Myocyte (in vitro differentiated cells): ENCODE data around the gene ATF7IP. TPM values are rescaled to one million over a fixed set of nuclear protein-coding genes. Genes with fewer than 3 reads are reported as not detected.
"Not testable (repeated sequence)": the region's sequence is repeated elsewhere in the genome, so short reads cannot be mapped to it uniquely, and the experiment has no call there.

Experiments used
- DNase-seq: peaks from one replicate; pipeline ENCODE4 v3.0.0-alpha.2; 2012; ENCODE audit warnings: low read depth
- total RNA-seq: library from RNA; depleted of rRNA; stranded (reverse); fragments of >200 nt; gene quantifications from 2 replicates; pipeline ENCODE4 v1.2.3, GENCODE V29; 2014

The ATF7IP gene
- total RNA-seq, 1 donor from 2014 or later = 45.9 TPM

DNA sequence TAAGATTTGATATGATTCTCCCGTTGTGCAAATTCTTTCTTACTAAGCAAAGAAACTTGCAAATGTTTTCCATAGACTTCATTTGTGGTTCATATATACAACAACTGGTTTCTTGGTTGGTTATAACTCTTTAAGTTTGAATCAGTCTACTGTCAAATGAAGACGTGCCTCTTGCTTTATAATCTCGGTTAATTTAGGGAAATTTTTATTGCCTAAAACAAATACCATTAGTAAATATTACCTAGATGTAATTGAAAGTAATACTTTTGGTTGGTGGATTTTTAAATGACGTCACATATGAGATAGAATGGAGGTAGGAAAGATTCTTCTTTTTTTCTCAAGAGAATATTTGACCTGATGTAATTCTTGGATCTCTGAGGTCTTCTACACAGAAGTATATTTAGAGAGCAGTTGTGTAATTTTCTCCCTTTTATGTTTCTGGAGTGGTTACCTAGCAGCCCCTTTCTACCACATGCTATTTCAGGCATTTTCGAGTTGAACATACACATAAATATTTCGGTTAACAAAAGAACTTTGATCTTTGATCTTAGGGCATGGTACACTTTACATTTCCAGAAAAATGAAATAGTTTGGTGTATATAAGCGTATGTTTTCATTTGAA, 1.7 kb downstream of the ATF7IP start:
- peak; percentile 40 for DNase-seq

DNA sequence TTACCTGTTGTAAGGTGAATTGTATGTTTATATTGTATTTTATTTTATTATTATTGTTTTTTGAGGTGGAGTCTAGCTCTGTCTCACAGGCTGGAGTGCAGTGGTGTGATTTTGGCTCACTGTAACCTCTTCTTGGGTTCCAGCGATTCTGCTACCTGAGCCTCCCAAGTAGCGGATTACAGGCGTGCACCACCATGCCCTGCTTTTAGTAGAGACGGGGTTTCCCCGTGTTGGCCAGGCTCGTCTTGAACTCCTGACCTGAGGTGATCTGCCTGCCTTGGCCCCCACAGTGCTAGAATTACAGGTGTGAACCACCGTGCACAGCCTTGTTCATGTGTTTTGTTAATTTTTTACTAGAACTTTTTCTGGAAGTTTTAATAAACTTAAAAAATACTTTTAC, 3.8 kb downstream of the ATF7IP start:
- no peak for DNase-seq

DNA sequence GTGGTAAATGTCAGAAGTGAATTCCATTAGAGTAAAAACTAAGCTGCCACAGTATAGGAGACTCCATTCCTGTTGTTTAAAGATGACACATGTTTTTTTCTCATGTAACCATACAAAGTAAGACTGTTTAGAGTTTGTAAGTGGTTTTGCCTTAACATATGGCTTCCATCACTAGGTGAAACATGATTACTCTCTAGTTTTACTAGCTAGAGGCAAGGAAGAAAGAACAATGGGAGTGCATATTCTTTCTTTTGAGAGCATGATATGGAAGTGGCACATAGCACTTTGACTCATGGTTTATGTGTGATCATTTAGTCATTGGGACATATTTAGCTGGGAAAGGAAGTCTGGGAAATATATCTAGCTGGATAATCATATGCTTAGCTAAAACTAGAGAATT, 7.7 kb downstream of the ATF7IP start:
- peak; percentile 29 for DNase-seq

- DNase-seq = no peak
These were observed 14.0 kb downstream of the ATF7IP start for GRCh38 chr12:14379508-14379907.

- DNase-seq = peak; percentile 93
These were observed 19.5 kb downstream of the ATF7IP start for GRCh38 chr12:14384783-14385638.

DNA sequence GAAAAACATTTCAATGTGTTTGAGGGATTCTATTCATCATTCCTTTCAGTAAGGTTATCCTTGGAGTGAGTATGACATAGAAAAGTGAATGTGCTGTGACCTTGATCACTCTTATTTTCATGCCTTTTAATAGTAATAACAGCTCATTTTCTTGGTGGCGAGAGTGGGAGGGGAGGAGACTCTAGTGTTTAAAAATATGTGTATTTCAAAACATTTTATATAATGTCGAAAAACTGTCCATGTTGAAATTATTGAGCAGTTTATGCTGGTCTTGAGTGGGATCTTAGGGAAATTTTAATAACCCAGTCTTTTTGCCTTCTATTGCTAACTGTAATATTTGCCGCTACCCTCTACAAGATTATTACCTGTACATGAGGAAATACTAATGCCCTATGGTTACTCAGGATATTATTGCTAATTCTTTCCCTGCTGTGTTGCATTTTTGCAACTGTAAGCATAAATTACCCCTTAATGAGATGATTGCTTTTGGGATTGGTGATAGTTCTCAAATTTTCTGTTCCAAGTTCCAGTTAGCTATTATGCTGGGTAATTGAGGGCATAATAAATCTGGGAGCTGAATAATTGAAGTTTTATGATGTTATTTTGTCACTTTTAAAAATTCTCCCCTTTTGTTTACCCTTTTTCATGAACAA, 21.9 kb downstream of the ATF7IP start:
- no peak for DNase-seq

DNA sequence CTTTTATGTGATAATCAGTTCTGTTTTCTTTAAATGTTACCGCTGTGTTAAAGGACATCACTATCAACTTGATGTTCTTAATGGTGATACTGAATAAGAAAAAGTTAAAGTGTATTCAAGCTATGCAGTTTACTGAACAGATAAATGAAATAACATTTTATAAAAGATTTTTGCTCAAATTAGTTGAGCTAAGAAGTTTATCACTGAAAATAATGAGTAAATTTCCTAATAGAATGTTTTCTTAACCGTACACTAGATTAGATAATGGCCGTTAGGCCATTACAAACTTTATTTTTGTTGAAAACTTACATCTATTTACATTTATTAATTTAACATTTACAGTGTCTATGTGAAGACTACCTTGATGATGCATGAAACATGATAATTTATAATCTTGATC, 25.0 kb downstream of the ATF7IP start:
- DNase-seq = no peak

DNA sequence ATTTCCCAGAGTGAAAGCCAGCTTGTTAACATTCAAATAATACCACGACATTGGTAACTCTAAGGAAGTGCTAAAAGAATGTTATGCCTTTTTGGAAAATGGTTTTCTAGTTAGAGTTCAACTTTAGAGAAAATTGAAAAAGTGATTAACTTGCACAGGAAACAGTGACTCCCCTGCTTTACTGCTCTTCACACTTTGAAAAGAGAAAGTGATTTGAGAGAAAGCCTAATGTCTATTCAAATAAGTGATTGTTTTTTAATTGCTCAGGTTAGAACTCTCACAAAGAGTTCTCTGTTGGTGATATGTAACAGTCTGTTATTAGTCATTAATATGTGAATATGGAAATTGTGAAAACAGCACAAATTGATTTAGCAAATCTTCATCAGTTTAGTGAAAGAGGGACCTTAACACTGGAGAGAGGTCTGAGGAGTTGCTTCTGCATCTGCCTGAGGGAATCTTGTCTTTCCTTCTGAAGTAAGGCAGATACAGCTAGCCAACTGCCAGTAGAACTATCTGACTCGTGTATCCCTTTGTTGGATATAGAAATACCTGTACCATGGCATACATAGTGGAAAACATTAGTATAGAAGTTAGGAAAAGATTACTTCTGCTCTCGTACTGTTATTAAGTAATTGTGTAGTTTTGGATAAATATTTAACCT, 25.5 kb downstream of the ATF7IP start:
- no peak for DNase-seq

DNA sequence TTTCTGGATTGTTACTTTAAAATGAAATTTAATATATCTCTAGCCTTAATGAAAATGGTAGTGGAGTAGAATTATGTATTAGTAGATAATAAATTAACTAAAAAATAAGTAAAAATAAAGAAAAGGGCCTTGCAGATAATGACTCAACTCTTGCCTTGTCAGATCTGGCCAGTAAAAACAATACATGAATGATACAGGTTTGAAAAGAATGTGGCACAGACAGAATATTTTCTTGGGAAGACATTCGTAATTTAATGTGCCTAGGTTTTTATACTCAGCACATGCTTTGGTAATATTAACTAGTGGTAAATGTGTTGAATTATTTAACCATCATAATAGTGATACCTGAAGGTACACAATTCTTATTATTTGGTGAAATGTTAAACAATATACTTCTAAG, 28.3 kb downstream of the ATF7IP start:
- DNase-seq = no peak

GRCh38 chr12:14394317-14395073, 29.0 kb downstream of the ATF7IP start:
- DNase-seq = peak; percentile 56

GRCh38 chr12:14395074-14395778, 29.7 kb downstream of the ATF7IP start:
- no peak for DNase-seq

GRCh38 chr12:14396071-14396470, 30.6 kb downstream of the ATF7IP start:
- no peak for DNase-seq

- no peak for DNase-seq
These were observed 34.4 kb downstream of the ATF7IP start for GRCh38 chr12:14399871-14400270.

GRCh38 chr12:14400599-14400998, 35.1 kb downstream of the ATF7IP start:
- no peak for DNase-seq

DNA sequence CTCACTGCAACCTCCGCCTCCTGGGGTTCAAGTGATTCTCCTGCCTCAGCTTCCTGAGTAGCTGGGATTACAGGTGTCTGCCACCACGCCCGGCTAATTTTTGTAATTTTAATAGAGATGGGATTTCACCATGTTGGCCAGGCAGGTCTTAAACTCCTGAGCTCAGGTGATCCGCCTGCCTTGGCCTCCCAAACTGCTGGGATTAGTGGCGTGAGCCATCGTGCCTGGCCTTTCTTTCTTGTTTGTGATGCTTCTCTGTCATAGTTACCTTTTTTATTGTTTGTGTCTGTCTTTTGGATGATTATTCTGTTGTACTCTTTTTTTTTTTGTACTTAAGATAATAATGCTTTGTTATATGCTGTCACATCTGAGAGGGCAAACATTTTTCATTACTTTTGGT, 35.8 kb downstream of the ATF7IP start:
- not testable (repeated sequence) for DNase-seq

DNA sequence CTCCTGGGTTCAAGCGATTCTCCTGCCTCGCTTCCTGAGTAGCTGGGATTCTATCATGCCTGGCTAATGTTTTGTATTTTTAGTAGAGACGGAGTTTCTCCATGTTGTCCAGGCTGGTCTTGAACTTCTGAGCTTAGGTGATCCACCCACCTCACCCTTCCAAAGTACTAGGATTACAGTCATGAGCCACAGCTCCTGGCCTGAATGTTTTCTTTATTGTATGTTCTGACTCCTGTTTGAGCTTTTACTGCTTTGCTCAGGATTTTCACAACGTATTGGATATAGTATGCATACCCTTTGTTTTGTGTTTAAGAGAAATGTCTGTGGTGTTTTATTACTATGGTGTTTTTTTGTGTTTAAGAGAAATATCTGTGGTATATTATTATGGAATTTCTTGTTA, 37.2 kb downstream of the ATF7IP start:
- DNase-seq = no peak

DNA sequence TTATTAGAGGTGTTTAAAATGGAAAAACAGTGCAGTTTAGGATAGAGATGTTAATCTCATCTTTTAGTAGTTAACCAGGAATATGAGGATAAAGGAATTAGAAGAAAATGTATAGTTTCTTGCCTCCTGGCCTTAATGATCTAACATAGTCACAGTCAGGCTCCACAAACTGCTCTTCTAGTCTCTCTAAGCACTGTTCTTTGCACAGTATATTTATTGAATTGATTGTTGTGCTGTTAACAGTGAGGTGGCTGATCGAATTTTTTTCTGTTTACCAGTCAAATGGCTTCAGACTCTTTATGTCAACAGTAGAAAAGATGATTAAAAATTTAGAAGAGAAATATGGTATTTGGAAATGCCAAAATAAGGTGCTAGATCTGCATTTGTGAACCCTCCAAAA, 37.8 kb downstream of the ATF7IP start:
- no peak for DNase-seq

- DNase-seq = peak; percentile 91
These were observed 38.3 kb downstream of the ATF7IP start for GRCh38 chr12:14403711-14404196.

DNA sequence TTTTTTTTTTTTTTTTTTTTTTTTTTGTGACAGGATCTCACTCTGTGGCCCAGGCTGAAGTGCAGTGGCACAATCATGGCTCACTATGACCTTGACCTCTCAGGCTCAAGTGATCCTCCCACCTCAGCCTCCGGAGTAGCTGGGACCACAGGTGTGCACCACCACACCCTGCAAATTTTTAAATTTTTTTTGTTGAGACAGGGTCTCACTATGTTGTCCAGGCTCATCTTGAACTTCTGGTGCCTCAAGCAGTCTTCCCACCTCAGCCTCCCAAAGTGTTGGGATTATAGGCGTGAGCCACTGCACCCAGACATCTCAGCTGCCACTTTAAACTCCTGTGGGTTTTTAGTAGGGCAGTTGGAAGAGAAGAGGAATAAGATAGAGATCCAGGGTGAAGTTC, 39.9 kb downstream of the ATF7IP start:
- DNase-seq = not testable (repeated sequence)

DNA sequence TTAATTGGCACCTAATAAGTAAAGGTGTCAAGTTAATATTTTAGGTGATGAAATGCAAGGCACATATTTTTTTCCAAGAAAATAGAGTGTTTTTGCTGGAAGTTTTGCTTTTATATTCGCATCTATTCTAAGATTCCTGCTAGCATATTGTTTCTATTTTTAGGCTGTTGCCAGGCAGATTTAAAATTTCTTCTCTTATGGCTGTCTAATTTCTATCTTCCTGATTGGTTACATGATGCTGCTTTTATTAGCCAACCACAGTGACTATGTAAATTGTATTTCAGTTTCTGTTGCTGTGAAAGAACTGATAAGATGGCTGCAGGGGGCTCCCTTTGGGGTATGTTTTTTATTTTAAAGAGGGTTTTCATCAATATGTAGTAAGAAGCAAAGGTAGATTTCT, 42.7 kb downstream of the ATF7IP start:
- DNase-seq = peak; percentile 62
